HepG2 (cell line): Measurements from ENCODE around the gene TMEM50B. TPM values are rescaled to one million over a fixed set of nuclear protein-coding genes. Genes with fewer than 3 reads are reported as not detected.

Experiments used
- AHR ChIP-seq: IDR thresholded peaks from 2 replicates; pipeline ENCODE4 v1.6.1; 2018; ENCODE audit warnings: missing genetic modification reagents, missing compliant biosample characterization
- BATF2 ChIP-seq: sonication (generic); formaldehyde crosslinking; IDR thresholded peaks from 2 replicates; pipeline ENCODE4 v1.8.0; 2022; ENCODE audit warnings: mild to moderate bottlenecking, missing genetic modification reagents, moderate library complexity
- FUBP1 ChIP-seq: sonication (generic); formaldehyde crosslinking; IDR thresholded peaks from 2 replicates; pipeline ENCODE4 v1.5.1; 2020; ENCODE audit warnings: missing genetic modification reagents, mild to moderate bottlenecking, borderline replicate concordance
- GMEB1 ChIP-seq: sonication (generic); formaldehyde crosslinking; IDR thresholded peaks from 2 replicates; pipeline ENCODE4 v1.5.1; 2020; ENCODE audit warnings: missing genetic modification reagents, mild to moderate bottlenecking, borderline replicate concordance
- GPN1 ChIP-seq: sonication (generic); formaldehyde crosslinking; IDR thresholded peaks from 2 replicates; pipeline ENCODE4 v1.5.1; 2020; ENCODE audit warnings: missing genetic modification reagents, borderline replicate concordance
- HMGXB3 ChIP-seq: sonication (generic); formaldehyde crosslinking; IDR thresholded peaks from 2 replicates; pipeline ENCODE4 v1.4.0; 2020; ENCODE audit warnings: missing genetic modification reagents, borderline replicate concordance
- KLF13 ChIP-seq: sonication (generic); formaldehyde crosslinking; IDR thresholded peaks from 2 replicates; pipeline ENCODE4 v1.4.0; 2020; ENCODE audit warnings: mild to moderate bottlenecking, missing genetic modification reagents
- MAX ChIP-seq: IDR thresholded peaks from 2 replicates; pipeline ENCODE4 v1.6.1; 2012; ENCODE audit warnings: inconsistent platforms
- REL ChIP-seq: sonication (generic); formaldehyde crosslinking; conservative IDR thresholded peaks from 2 replicates; pipeline ENCODE4 v1.8.0; 2022; ENCODE audit warnings: mild to moderate bottlenecking, missing genetic modification reagents, moderate library complexity
- SIN3B ChIP-seq: fragments of 150-350 bp; IDR thresholded peaks from 2 replicates; pipeline ENCODE4 v1.6.1; 2014; ENCODE audit warnings: low read length
- UBTF ChIP-seq: sonication (generic); formaldehyde crosslinking; IDR thresholded peaks from 2 replicates; pipeline ENCODE4 v1.4.0; 2020; ENCODE audit warnings: mild to moderate bottlenecking, missing genetic modification reagents
- ZBTB44 ChIP-seq: sonication (generic); formaldehyde crosslinking; IDR thresholded peaks from 2 replicates; pipeline ENCODE4 v1.4.0; 2020; ENCODE audit warnings: missing genetic modification reagents
- polyA plus RNA-seq, 8 experiments: library from polyadenylated mRNA; depleted of rRNA in 3 of 8; stranded (reverse) in 7 of 8; unstranded in 1 of 8; fragments of >200 nt; fragmentation: Illumina TruSeq in 4 of 8; extraction: Trizol in 4 of 8; gene quantifications; 2 replicates each; pipeline versions ENCODE4 v1.2.1 to v1.2.3, GENCODE V29; 2011 to 2016; ENCODE audit warnings: low read depth in 4 of 8, missing spikeins in 1 of 8, mixed read lengths in 1 of 8; ENCODE audit not compliant: insufficient read depth in 1 of 8
- total RNA-seq, 5 experiments: library from RNA; depleted of rRNA; stranded (reverse); fragments of >200 nt; fragmentation: Illumina TruSeq; extraction: Trizol; gene quantifications; 2 replicates each; pipeline ENCODE4 v1.2.3, GENCODE V29; 2016; ENCODE audit warnings: low read depth in 1 of 5

Gene TMEM50B
- total and polyA plus RNA-seq, 2 of the 13 experiments (the other 11 are each of a cell fraction or from before 2014, with no cell fraction given) = 29.9 to 46.3 TPM

GRCh38 chr21:33491373-33492102, 11.8 kb upstream of the TMEM50B start, which contains the start of gene DNAJC28 (continued):
- no peak; the same call in 1 of the 2 replicates for TF ChIP-seq FUBP1 (CRISPR knock-in tag)
- TF ChIP-seq SIN3B = no peak
- TF ChIP-seq MAX = peak; percentile 47
- TF ChIP-seq BATF2 (CRISPR knock-in tag) = no peak
- peak; percentile 61 for TF ChIP-seq AHR (CRISPR knock-in tag)
- 0 out of 2 replicates have a peak, but pooled peaks have one; percentile 9 for TF ChIP-seq UBTF
- TF ChIP-seq KLF13 = 0 out of 2 replicates have a peak, but pooled peaks have one; percentile 60
- peak; percentile 67 for TF ChIP-seq GMEB1 (CRISPR knock-in tag)
- no peak for TF ChIP-seq ZBTB44
- TF ChIP-seq GPN1 (CRISPR knock-in tag) = no peak
- TF ChIP-seq REL (CRISPR knock-in tag) = no peak
- TF ChIP-seq HMGXB3 = peak; percentile 27; the same call in 1 of the 2 replicates
